ENCODE data around the gene MYO10. TPM values are rescaled to one million over a fixed set of nuclear protein-coding genes. Genes with fewer than 3 reads are reported as not detected.

Gene MYO10
- total RNA-seq, 1 experiment from 2014 or later, result 71.9 TPM

- H3K9me3 ChIP-seq (ENCODE audit: control insufficient read depth, insufficient read depth, low read depth, low read length), result no peaks in the 10 kb centered on the region
- ATAC-seq (no peak), DNase-seq (ENCODE audit: low read depth, low spot score) (no peak)
- no TSS peak for BruUV-seq (replicated peaks)
- H3K4me3 ChIP-seq (ENCODE audit: low read depth in 2 of 2, low read length in 2 of 2), result no peak overlapping the region
- intact Hi-C loops (cut with micrococcal nuclease; ENCODE audit: unreplicated experiment), result no loop called here
- no peak for TF ChIP-seq POLR2AphosphoS5 (IDR thresholded peaks at IDR 0.05; ENCODE audit: low read depth, low read length)
- TF ChIP-seq, protein P1, sequence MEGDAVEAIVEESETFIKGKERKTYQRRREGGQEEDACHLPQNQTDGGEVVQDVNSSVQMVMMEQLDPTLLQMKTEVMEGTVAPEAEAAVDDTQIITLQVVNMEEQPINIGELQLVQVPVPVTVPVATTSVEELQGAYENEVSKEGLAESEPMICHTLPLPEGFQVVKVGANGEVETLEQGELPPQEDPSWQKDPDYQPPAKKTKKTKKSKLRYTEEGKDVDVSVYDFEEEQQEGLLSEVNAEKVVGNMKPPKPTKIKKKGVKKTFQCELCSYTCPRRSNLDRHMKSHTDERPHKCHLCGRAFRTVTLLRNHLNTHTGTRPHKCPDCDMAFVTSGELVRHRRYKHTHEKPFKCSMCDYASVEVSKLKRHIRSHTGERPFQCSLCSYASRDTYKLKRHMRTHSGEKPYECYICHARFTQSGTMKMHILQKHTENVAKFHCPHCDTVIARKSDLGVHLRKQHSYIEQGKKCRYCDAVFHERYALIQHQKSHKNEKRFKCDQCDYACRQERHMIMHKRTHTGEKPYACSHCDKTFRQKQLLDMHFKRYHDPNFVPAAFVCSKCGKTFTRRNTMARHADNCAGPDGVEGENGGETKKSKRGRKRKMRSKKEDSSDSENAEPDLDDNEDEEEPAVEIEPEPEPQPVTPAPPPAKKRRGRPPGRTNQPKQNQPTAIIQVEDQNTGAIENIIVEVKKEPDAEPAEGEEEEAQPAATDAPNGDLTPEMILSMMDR (IDR thresholded peaks at IDR 0.05), result no peak
- TF ChIP-seq TCF7L2 (IDR thresholded peaks at IDR 0.05; ENCODE audit: low read depth, low read length), result no peak
- TF ChIP-seq SIN3A (IDR thresholded peaks at IDR 0.05; ENCODE audit: borderline replicate concordance, insufficient read depth, low read depth, low read length), result no peak
- TF ChIP-seq, protein P2, sequence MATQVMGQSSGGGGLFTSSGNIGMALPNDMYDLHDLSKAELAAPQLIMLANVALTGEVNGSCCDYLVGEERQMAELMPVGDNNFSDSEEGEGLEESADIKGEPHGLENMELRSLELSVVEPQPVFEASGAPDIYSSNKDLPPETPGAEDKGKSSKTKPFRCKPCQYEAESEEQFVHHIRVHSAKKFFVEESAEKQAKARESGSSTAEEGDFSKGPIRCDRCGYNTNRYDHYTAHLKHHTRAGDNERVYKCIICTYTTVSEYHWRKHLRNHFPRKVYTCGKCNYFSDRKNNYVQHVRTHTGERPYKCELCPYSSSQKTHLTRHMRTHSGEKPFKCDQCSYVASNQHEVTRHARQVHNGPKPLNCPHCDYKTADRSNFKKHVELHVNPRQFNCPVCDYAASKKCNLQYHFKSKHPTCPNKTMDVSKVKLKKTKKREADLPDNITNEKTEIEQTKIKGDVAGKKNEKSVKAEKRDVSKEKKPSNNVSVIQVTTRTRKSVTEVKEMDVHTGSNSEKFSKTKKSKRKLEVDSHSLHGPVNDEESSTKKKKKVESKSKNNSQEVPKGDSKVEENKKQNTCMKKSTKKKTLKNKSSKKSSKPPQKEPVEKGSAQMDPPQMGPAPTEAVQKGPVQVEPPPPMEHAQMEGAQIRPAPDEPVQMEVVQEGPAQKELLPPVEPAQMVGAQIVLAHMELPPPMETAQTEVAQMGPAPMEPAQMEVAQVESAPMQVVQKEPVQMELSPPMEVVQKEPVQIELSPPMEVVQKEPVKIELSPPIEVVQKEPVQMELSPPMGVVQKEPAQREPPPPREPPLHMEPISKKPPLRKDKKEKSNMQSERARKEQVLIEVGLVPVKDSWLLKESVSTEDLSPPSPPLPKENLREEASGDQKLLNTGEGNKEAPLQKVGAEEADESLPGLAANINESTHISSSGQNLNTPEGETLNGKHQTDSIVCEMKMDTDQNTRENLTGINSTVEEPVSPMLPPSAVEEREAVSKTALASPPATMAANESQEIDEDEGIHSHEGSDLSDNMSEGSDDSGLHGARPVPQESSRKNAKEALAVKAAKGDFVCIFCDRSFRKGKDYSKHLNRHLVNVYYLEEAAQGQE (IDR thresholded peaks at IDR 0.05; ENCODE audit: insufficient read depth in 1 of 2, low read depth in 2 of 2, low read length in 1 of 2), result no peak
- in situ Hi-C loops (cut with HindIII; ENCODE audit: low pct_unique_long_range_greater_than_20kb, low sequenced_read_pairs), result no loop called here
- POLR2A ChIA-PET, result interaction anchor here (0.7 kb wide), 1 partner anchor 202 kb away, joined by 11 read pairs; no protein-coding TSS in a partner anchor
- H3K27me3 ChIP-seq (ENCODE audit: control insufficient read depth, insufficient read depth, low read length), result no peaks in the 10 kb centered on the region
- peaks cover 7% of the 10 kb centered on the region; the same call in 1 of the 2 replicates for H3K4me1 ChIP-seq (ENCODE audit: control insufficient read depth, insufficient read depth, low read length)
- no peaks in the 10 kb centered on the region for H3K36me3 ChIP-seq (ENCODE audit: control insufficient read depth, insufficient read depth, low read length)
- no peak overlapping the region for H3K27ac ChIP-seq (ENCODE audit: low read length)
- CTCF ChIA-PET, result no interaction called here
Measured at GRCh38 chr5:16725575-16725974, 210.5 kb downstream of the MYO10 start.

DNA sequence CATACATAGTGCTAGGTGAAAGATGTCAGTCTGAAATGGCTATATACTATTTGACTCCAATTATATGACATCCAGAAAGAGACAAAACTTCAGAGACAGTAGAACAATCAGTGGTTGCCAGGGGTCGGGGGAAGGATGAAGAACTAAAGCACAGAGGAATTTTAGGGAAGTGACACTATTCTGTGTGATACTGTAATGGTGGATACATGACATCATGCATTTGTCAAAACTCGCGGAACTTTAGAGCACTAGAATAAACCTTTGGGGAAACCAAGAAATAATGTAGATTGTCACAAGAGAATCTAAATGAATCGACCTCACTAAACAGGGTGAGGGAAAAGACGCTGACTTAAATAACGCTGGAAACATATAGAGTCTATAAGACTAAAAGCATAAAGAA, 212.3 kb downstream of the MYO10 start:
- Histone ChIP-seq H3K9me3 (ENCODE audit: control insufficient read depth, insufficient read depth, low read depth, low read length) (no peaks in the 10 kb centered on the region), H3K36me3 (ENCODE audit: control insufficient read depth, insufficient read depth, low read length) (no peaks in the 10 kb centered on the region), H3K4me1 (ENCODE audit: control insufficient read depth, insufficient read depth, low read length) (peaks cover 7% of the 10 kb centered on the region; the same call in 1 of the 2 replicates), H3K4me3 (ENCODE audit: low read depth in 2 of 2, low read length in 2 of 2) (no peak overlapping the region), H3K27ac (ENCODE audit: low read length) (no peak overlapping the region), H3K27me3 (ENCODE audit: control insufficient read depth, insufficient read depth, low read length) (no peaks in the 10 kb centered on the region)
- no peak for TF ChIP-seq TCF7L2 (IDR thresholded peaks at IDR 0.05; ENCODE audit: low read depth, low read length)
- TF ChIP-seq, protein P1 (IDR thresholded peaks at IDR 0.05), result no peak
- no peak for TF ChIP-seq SIN3A (IDR thresholded peaks at IDR 0.05; ENCODE audit: borderline replicate concordance, insufficient read depth, low read depth, low read length)
- TF ChIP-seq, protein P2 (IDR thresholded peaks at IDR 0.05; ENCODE audit: insufficient read depth in 1 of 2, low read depth in 2 of 2, low read length in 1 of 2), result no peak
- TF ChIP-seq POLR2AphosphoS5 (IDR thresholded peaks at IDR 0.05; ENCODE audit: low read depth, low read length), result no peak
- in situ Hi-C loops (cut with HindIII; ENCODE audit: low pct_unique_long_range_greater_than_20kb, low sequenced_read_pairs), result no loop called here
- BruUV-seq (replicated peaks), result no TSS peak
- ATAC-seq (no peak), DNase-seq (ENCODE audit: low read depth, low spot score) (no peak)
- CTCF ChIA-PET, result no interaction called here
- POLR2A ChIA-PET, result no interaction called here
- intact Hi-C loops (cut with micrococcal nuclease; ENCODE audit: unreplicated experiment), result no loop called here

Data from Panc1 (cell line).